ENCODE data around the gene NLRP1.

- TF ChIP-seq CTCF (IDR thresholded peaks at IDR 0.05) = no peak
- TF ChIP-seq POLR2A (IDR thresholded peaks at IDR 0.05) = no peak
Observed at GRCh38 chr17:5598457-5598856, 14.1 kb upstream of the NLRP1 start.

All from adrenal gland (tissue), 5 donors.